Tibial nerve (tissue), 4 donors: ENCODE results near the gene OGFOD3. TPM values are rescaled to one million over a fixed set of nuclear protein-coding genes. Genes with fewer than 3 reads are reported as not detected.

ENCODE experiments used
- DNase-seq, 2 donors: peaks; one replicate each; pipeline ENCODE4 v3.0.0-alpha.2; 2019; ENCODE audit warnings: low spot score in 2 of 2
- H3K27ac ChIP-seq, 4 donors: fragments of 200-600 bp; sonication (generic) in 3 of 4; one replicate each; pipeline ENCODE4 v1.5.1; 2017 to 2019; ENCODE audit warnings: mild to moderate bottlenecking in 1 of 4
- H3K27me3 ChIP-seq, 2 donors: fragments of 200-600 bp; sonication (generic) in 1 of 2; one replicate each; pipeline versions ENCODE4 v1.5.1 to v1.6.0; 2017 to 2019
- H3K36me3 ChIP-seq, 3 donors: fragments of 200-600 bp; sonication (generic); one replicate each; pipeline ENCODE4 v1.5.1; 2018 to 2019
- H3K4me1 ChIP-seq, 4 donors: fragments of 200-600 bp; sonication (generic) in 3 of 4; one replicate each; pipeline ENCODE4 v1.5.1; 2017 to 2019
- H3K4me3 ChIP-seq, 4 donors: fragments of 200-600 bp; sonication (generic) in 3 of 4; one replicate each; pipeline ENCODE4 v1.5.1; 2017 to 2019; ENCODE audit warnings: mild to moderate bottlenecking in 1 of 4, moderate library complexity in 1 of 4
- H3K9me3 ChIP-seq, 4 donors: fragments of 200-600 bp; sonication (generic) in 3 of 4; one replicate each; pipeline ENCODE4 v1.5.1; 2017 to 2019
- EP300 ChIP-seq, 2 donors: sonication (generic); formaldehyde crosslinking; IDR thresholded peaks; one replicate each; pipeline ENCODE4 v1.6.1; 2017; ENCODE audit warnings: antibody characterized with exemption in 2 of 2, mild to moderate bottlenecking in 1 of 2
- POLR2A ChIP-seq, 2 donors: fragments of 450-650 bp; IDR thresholded peaks; one replicate each; pipeline ENCODE4 v1.6.1; 2017; ENCODE audit warnings: antibody characterized with exemption in 2 of 2, mild to moderate bottlenecking in 2 of 2, moderate library complexity in 2 of 2
- WGBS, 2 donors: methylation state at CpG; one replicate each; pipeline ENCODE4 v1.1.5; 2018; 5-methylcytosine and 5-hydroxymethylcytosine counted together
- total RNA-seq, 4 donors: library from RNA; depleted of rRNA; stranded (reverse); fragments of >200 nt; gene quantifications; one replicate each; pipeline ENCODE4 v1.1.0, GENCODE V29; 2016
- TF ChIP-seq, protein P1 (sequence below), 5 experiments: fragments of 200-600 bp in 3 of 5; fragments of 450-650 bp in 2 of 5; sonication (generic) in 3 of 5; IDR thresholded peaks; one replicate each; pipeline ENCODE4 v1.5.1; 2016 to 2019; ENCODE audit warnings: antibody characterized with exemption in 5 of 5, mild to moderate bottlenecking in 3 of 5, moderate library complexity in 2 of 5

The OGFOD3 gene
- total RNA-seq, 4 donors from 2014 or later, result 23.7 to 51.6 (median 40.7) TPM

DNA sequence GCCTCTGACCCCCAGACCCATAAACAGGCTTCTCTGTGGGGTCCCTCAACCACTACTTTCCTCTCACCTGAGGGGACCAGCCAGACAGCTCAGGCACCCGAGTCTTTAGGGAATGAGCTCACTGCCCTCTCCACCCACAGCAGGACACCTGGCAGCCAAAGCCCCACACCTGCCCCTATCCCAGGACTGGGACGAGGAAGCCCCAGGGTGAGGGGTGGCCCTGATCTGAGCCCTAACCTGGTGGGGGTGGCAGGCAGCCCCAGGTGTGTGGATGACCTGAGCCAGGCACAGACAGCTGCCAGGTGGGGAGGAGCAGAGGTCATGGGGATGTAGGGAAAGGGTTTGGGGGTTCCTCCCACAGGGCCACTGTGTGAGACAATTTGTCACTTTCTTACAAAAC is 61.0 kb downstream of the OGFOD3 start:
- Histone ChIP-seq H3K27ac (no peak overlapping the region), H3K4me1 (no peaks in the 10 kb centered on the region), H3K36me3 (no peaks in the 10 kb centered on the region), H3K9me3 (no peaks in the 10 kb centered on the region), H3K4me3 (no peak overlapping the region), H3K27me3 (peaks cover 0 to 33% of the 10 kb centered on the region in 2 donors)
- DNase-seq, result no peak
- WGBS, 2 donors, result 60 to 80% methylated on average over 1 to 2 of the region's 2 CpGs
- TF ChIP-seq, protein P1, sequence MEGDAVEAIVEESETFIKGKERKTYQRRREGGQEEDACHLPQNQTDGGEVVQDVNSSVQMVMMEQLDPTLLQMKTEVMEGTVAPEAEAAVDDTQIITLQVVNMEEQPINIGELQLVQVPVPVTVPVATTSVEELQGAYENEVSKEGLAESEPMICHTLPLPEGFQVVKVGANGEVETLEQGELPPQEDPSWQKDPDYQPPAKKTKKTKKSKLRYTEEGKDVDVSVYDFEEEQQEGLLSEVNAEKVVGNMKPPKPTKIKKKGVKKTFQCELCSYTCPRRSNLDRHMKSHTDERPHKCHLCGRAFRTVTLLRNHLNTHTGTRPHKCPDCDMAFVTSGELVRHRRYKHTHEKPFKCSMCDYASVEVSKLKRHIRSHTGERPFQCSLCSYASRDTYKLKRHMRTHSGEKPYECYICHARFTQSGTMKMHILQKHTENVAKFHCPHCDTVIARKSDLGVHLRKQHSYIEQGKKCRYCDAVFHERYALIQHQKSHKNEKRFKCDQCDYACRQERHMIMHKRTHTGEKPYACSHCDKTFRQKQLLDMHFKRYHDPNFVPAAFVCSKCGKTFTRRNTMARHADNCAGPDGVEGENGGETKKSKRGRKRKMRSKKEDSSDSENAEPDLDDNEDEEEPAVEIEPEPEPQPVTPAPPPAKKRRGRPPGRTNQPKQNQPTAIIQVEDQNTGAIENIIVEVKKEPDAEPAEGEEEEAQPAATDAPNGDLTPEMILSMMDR (IDR thresholded peaks at IDR 0.05), result no peak

DNA sequence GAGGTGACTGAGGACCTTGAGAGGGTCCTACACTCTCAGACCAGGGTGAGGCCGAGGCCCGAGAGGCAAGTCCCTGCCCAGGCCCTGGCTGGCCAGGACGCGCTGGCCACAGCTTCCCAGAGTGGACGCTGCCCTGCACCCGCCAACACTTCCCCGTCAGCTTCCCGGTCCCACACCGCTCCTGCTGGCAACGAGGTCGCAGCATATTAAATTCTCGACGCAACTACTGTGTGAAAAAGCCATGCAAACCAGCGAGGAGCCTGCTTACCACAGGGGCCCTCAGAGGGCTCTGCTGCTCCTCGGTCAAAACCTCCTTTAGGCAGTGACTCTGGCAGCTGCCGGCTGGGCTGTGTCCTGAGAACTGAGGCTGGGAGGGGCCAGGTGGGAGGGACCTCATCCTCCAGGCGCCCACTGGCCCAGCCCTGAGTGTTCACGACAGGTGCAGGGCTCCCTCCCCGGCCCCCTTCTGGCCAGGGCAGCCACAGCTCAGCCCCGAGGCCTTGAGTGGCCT is 61.5 kb downstream of the OGFOD3 start:
- Histone ChIP-seq H3K4me3 (no peak overlapping the region), H3K27me3 (peaks cover 0 to 33% of the 10 kb centered on the region in 2 donors), H3K36me3 (no peaks in the 10 kb centered on the region), H3K27ac (no peak overlapping the region), H3K4me1 (peaks cover 0 to 3% (median 1%) of the 10 kb centered on the region in 4 donors), H3K9me3 (no peaks in the 10 kb centered on the region)
- TF ChIP-seq POLR2A (IDR thresholded peaks at IDR 0.05), result no peak
- TF ChIP-seq, protein P1 (IDR thresholded peaks at IDR 0.05), result no peak
- DNase-seq, result no peak
- WGBS, 2 donors, result 51 to 58% methylated on average over 20 of the region's 20 CpGs

DNA sequence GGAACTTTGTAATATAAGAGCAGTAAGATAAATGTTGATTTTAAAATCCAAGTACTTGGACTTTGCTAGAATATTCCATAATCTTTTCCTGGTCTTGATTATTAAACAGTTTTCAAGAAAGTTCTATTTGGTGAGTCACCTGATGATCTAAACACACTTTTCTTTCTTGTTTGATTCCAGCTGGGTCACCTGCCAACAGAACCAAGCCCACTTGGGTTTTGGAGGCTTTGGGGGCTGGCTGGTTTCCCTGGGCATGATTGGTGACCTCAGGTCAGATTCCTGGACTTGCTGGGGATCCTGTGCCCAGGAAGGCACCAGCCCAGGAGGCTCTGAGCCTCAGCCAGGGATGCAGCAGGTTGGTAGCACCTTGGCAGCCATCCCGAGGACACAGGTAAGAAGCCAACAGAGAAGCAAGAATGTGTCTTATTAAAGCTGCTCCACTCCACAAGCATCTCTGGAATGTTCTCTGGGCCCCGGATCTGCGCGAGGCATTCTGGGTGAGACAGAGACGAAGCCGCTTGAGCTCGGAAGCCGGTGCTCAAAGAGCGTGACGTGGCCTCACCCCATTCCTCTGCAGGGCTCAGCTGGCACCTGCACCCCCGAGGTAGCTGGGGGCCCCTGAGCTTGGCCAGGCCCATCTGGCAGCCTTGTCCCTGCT is 62.5 kb downstream of the OGFOD3 start:
- TF ChIP-seq, protein P1 (IDR thresholded peaks at IDR 0.05), result no peak
- TF ChIP-seq POLR2A (IDR thresholded peaks at IDR 0.05) (no peak), EP300 (IDR thresholded peaks at IDR 0.05) (no peak)
- Histone ChIP-seq H3K9me3 (no peaks in the 10 kb centered on the region), H3K36me3 (no peaks in the 10 kb centered on the region), H3K4me3 (no peak overlapping the region), H3K4me1 (peaks cover 0 to 8% (median 3%) of the 10 kb centered on the region in 4 donors), H3K27me3 (peaks cover 0 to 33% of the 10 kb centered on the region in 2 donors), H3K27ac (no peak overlapping the region)
- no peak for DNase-seq
- 51 to 62% methylated on average over 11 of the region's 11 CpGs for WGBS, 2 donors

DNA sequence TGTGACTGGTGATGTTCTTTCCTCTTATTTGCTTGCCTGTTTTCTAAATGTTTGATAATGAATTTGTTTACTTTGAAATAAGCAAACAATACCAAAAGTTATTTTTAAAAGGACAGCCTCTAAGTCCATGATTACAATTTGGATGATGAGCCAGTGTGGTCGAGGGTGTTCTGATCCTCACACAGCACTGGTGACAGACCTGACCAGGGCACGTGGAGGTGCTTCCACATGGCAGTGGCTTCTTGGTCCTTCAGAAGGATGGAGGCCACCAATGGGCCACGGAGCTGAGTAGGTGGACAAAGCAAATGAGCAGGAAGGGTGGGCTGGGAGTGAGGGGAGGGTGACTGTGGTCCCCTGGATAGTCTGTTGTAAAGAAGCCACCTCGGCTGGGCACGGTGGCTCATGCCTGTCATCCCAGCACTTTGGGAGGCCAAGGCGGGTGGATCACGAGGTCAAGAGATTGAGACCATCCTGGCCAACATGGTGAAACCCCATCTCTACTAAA is 63.5 kb downstream of the OGFOD3 start:
- Histone ChIP-seq H3K4me3 (no peak overlapping the region), H3K4me1 (peaks cover 0 to 8% (median 4%) of the 10 kb centered on the region in 4 donors), H3K36me3 (no peaks in the 10 kb centered on the region), H3K9me3 (no peaks in the 10 kb centered on the region), H3K27me3 (peaks cover 0 to 33% of the 10 kb centered on the region in 2 donors), H3K27ac (no peak overlapping the region)
- WGBS, 2 donors, result 83 to 90% methylated on average over 7 of the region's 7 CpGs
- no peak for DNase-seq
- no peak for TF ChIP-seq POLR2A (IDR thresholded peaks at IDR 0.05)
- TF ChIP-seq, protein P1 (IDR thresholded peaks at IDR 0.05), result no peak
- TF ChIP-seq EP300 (IDR thresholded peaks at IDR 0.05), result no peak

DNA sequence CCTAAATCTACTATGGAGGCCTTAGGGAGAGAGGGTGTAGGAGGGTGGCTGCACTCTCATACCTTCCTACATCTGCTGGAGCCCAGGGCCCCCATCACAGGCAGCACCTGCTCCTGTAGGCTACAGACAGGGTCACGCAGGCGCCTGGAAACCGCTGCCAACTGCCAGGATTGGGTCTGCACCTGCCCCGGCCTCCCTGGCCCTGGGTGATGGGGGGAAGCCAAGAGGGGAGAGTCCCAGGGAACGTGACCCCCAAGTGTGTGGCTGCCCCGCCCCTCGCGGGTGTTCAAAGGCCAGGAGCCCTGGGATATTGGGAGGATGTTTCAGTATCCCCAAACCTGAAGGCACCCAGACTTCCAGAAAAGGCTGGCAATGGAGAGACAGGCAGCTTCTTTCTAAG is 64.9 kb downstream of the OGFOD3 start:
- H3K9me3 ChIP-seq, result no peaks in the 10 kb centered on the region
- no peak for DNase-seq
- H3K36me3 ChIP-seq, result no peaks in the 10 kb centered on the region
- no peak for TF ChIP-seq POLR2A (IDR thresholded peaks at IDR 0.05)
- no peak for TF ChIP-seq EP300 (IDR thresholded peaks at IDR 0.05)
- TF ChIP-seq, protein P1 (IDR thresholded peaks at IDR 0.05), result no peak
- H3K4me3 ChIP-seq, result no peak overlapping the region
- 87 to 100% methylated on average over 1 to 6 of the region's 8 CpGs for WGBS, 2 donors
- H3K27ac ChIP-seq, result no peak overlapping the region
- H3K4me1 ChIP-seq, result peaks cover 0 to 18% (median 4%) of the 10 kb centered on the region in 4 donors
- H3K27me3 ChIP-seq, result peaks cover 0 to 23% of the 10 kb centered on the region in 2 donors
